ENCODE data around the gene HSDL2. TPM values are rescaled to one million over a fixed set of nuclear protein-coding genes. Genes with fewer than 3 reads are reported as not detected.
"Not testable (repeated sequence)": the region's sequence is repeated elsewhere in the genome, so short reads cannot be mapped to it uniquely, and the experiment has no call there.

The HSDL2 gene
- polyA plus RNA-seq, 3 donors: 6.4 to 34.8 (median 26.9) TPM

DNA sequence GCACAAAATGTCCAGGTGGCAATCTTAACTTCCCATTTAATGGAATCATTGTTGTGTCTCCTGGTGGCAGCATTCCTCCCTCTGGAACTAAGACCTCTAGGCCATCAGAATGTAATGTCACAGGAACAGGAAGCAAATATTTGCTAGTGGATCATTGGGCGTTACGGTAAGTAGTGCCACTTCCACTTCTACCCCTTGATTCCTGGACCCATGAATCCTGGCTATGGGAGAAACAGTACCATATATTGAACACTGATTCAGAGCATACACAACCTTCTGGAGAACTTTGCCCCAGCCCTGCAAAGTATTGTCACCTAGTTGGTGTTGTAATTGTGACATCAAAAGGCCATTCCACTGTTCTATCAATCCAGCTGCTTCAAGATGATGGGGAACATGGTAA is 5.7 kb upstream of the HSDL2 start:
- Mint-ChIP-seq H3K4me1 (peaks cover 30% of the 10 kb centered on the region), H3K36me3 (peaks cover 9 to 11% of the 10 kb centered on the region in 2 donors), H3K9me3 (peaks cover 10 to 25% (median 19%) of the 10 kb centered on the region in 7 donors)
- H3K36me3 ChIP-seq (replicated peaks in 1 of 2; ENCODE audit: control insufficient read depth in 1 of 2, insufficient read depth in 2 of 2, low read length in 2 of 2); H3K27me3 Mint-ChIP-seq (ENCODE audit: low read depth in 3 of 3); H3K27ac Mint-ChIP-seq; H3K9ac ChIP-seq (ENCODE audit: insufficient read depth, low read length, poor library complexity, severe bottlenecking); intact Hi-C loops (cut with micrococcal nuclease); H3K4me2 ChIP-seq (replicated peaks; ENCODE audit: extremely low read depth, low read length, poor library complexity, severe bottlenecking); H3K9me3 ChIP-seq (replicated peaks in 1 of 2; ENCODE audit: control insufficient read depth in 1 of 2, insufficient read depth in 1 of 2, low read length in 2 of 2); H3K79me2 ChIP-seq (ENCODE audit: insufficient read depth, low read length); H3K4me3 Mint-ChIP-seq; H3K27me3 ChIP-seq (ENCODE audit: control insufficient read depth in 2 of 2, insufficient read depth in 2 of 2, low read length in 2 of 2); H4K20me1 ChIP-seq (ENCODE audit: insufficient read depth, low read length); H2AFZ ChIP-seq (ENCODE audit: insufficient read depth, low read depth, low read length, poor library complexity, severe bottlenecking); H3K27ac ChIP-seq (ENCODE audit: low read depth in 1 of 2, low read length in 2 of 2); H3K4me3 ChIP-seq (replicated peaks in 1 of 3; ENCODE audit: low read depth in 2 of 3, low read length in 3 of 3); DNase-seq: not testable (repeated sequence)
- WGBS (ENCODE audit: insufficient coverage): no CpG with 5 or more reads among the region's 2 CpGs
- peaks cover 21 to 25% of the 10 kb centered on the region in 2 donors for H3K4me1 ChIP-seq (ENCODE audit: control insufficient read depth in 1 of 2, insufficient read depth in 2 of 2, low read length in 2 of 2)

DNA sequence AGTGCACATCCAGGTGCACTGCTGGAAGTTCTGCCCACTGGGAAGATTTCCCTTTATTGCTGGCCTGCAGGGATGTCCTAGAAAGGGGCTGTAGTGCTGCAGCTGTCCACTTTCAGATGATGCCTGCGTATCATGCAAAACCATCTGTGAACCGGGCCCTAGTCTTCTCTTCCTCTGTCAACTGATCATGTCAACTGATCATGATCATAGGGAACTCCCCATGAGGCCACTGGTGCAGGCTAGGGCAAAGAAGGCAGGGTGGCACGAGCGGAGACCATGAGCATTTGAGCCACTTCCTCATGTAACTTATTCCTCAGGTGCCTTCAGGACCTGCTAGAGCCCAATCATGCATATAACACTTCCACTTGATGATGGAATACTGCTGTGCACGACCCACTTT is 4.5 kb upstream of the HSDL2 start:
- Histone ChIP-seq H4K20me1 (ENCODE audit: insufficient read depth, low read length) (no peaks in the 10 kb centered on the region), H3K4me1 (ENCODE audit: control insufficient read depth in 1 of 2, insufficient read depth in 2 of 2, low read length in 2 of 2) (peaks cover 21 to 26% of the 10 kb centered on the region in 2 donors), H3K4me2 (replicated peaks; ENCODE audit: extremely low read depth, low read length, poor library complexity, severe bottlenecking) (no peak overlapping the region), H3K9me3 (replicated peaks in 1 of 2; ENCODE audit: control insufficient read depth in 1 of 2, insufficient read depth in 1 of 2, low read length in 2 of 2) (peaks cover 0 to under 1% of the 10 kb centered on the region in 2 donors), H3K79me2 (ENCODE audit: insufficient read depth, low read length) (peaks cover 12% of the 10 kb centered on the region), H3K27me3 (ENCODE audit: control insufficient read depth in 2 of 2, insufficient read depth in 2 of 2, low read length in 2 of 2) (no peaks in the 10 kb centered on the region), H3K36me3 (replicated peaks in 1 of 2; ENCODE audit: control insufficient read depth in 1 of 2, insufficient read depth in 2 of 2, low read length in 2 of 2) (no peaks in the 10 kb centered on the region), H3K27ac (ENCODE audit: low read depth in 1 of 2, low read length in 2 of 2) (no peak overlapping the region), H2AFZ (ENCODE audit: insufficient read depth, low read depth, low read length, poor library complexity, severe bottlenecking) (no peak overlapping the region), H3K4me3 (replicated peaks in 1 of 3; ENCODE audit: low read depth in 2 of 3, low read length in 3 of 3) (no peak overlapping the region), H3K9ac (ENCODE audit: insufficient read depth, low read length, poor library complexity, severe bottlenecking) (no peak overlapping the region)
- TF ChIP-seq, protein P1, sequence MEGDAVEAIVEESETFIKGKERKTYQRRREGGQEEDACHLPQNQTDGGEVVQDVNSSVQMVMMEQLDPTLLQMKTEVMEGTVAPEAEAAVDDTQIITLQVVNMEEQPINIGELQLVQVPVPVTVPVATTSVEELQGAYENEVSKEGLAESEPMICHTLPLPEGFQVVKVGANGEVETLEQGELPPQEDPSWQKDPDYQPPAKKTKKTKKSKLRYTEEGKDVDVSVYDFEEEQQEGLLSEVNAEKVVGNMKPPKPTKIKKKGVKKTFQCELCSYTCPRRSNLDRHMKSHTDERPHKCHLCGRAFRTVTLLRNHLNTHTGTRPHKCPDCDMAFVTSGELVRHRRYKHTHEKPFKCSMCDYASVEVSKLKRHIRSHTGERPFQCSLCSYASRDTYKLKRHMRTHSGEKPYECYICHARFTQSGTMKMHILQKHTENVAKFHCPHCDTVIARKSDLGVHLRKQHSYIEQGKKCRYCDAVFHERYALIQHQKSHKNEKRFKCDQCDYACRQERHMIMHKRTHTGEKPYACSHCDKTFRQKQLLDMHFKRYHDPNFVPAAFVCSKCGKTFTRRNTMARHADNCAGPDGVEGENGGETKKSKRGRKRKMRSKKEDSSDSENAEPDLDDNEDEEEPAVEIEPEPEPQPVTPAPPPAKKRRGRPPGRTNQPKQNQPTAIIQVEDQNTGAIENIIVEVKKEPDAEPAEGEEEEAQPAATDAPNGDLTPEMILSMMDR (IDR thresholded peaks at IDR 0.05): no peak
- no peak overlapping the region for H3K4me3 Mint-ChIP-seq
- H3K36me3 Mint-ChIP-seq: peaks cover 9 to 11% of the 10 kb centered on the region in 2 donors
- peaks cover 0 to 14% (median 8%) of the 10 kb centered on the region in 7 donors for H3K9me3 Mint-ChIP-seq
- H3K27ac Mint-ChIP-seq: no peak overlapping the region
- no peak for DNase-seq
- H3K4me1 Mint-ChIP-seq: peaks cover 30% of the 10 kb centered on the region
- H3K27me3 Mint-ChIP-seq (ENCODE audit: low read depth in 3 of 3): peaks cover 0 to 1% (median 0%) of the 10 kb centered on the region in 3 donors
- intact Hi-C loops (cut with micrococcal nuclease): loop anchor here (5.0 kb wide), 3 partner anchors 43 to 203 kb away; partner anchors contain the start of gene PTBP3 (in 1 of the 2)
- 100% methylated on average over 3 of the region's 5 CpGs for WGBS (ENCODE audit: insufficient coverage)

Measured in CD14-positive monocyte (primary cell).